ENCODE results near the gene TP53RK. TPM values are rescaled to one million over a fixed set of nuclear protein-coding genes. Genes with fewer than 3 reads are reported as not detected.

TP53RK gene
- total RNA-seq, 1 experiment from 2014 or later: 45.4 TPM

DNA sequence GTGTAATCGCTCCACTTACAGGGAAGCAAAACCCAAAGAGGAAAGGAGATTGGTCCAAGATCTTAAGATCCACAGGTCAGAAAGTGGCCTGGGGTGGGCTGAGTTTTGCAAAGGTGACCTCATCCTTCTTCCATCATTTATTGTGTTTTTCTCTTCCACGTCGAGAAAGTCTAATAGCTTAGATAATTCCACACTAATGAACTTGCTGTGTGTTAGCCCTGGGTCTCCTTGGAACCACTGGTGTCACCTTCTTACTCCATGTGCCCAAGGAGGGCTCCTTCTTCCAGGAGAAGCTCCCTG, 39.6 kb downstream of the TP53RK start:
- no peak overlapping the region for H3K27ac ChIP-seq
- H3K4me1 ChIP-seq: no peaks in the 10 kb centered on the region; the same call in 1 of the 2 replicates
- no peaks in the 10 kb centered on the region for H3K36me3 ChIP-seq
- H3K27me3 ChIP-seq: no peaks in the 10 kb centered on the region
- DNase-seq: no peak
- H3K9me3 ChIP-seq (replicated peaks): no peaks in the 10 kb centered on the region
- no peak overlapping the region for H3K4me3 ChIP-seq

GRCh38 chr20:46648903-46649649, 40.2 kb downstream of the TP53RK start:
- peak; percentile 54 to 82 for DNase-seq
- no peaks in the 10 kb centered on the region for H3K9me3 ChIP-seq (replicated peaks)
- no peak overlapping the region for H3K4me3 ChIP-seq
- H3K27ac ChIP-seq: no peak overlapping the region
- no peaks in the 10 kb centered on the region for H3K27me3 ChIP-seq
- H3K36me3 ChIP-seq: no peaks in the 10 kb centered on the region
- H3K4me1 ChIP-seq: no peaks in the 10 kb centered on the region; the same call in 1 of the 2 replicates

- no peak overlapping the region for H3K27ac ChIP-seq
- peak; percentile 33 to 70 for DNase-seq
- no peaks in the 10 kb centered on the region for H3K36me3 ChIP-seq
- H3K9me3 ChIP-seq (replicated peaks): no peaks in the 10 kb centered on the region
- H3K4me1 ChIP-seq: no peaks in the 10 kb centered on the region; the same call in 1 of the 2 replicates
- 0 out of 2 replicates have a peak, but pooled peaks cover 4% of the 10 kb centered on the region for H3K27me3 ChIP-seq
- no peak overlapping the region for H3K4me3 ChIP-seq
These were observed 41.8 kb downstream of the TP53RK start for GRCh38 chr20:46647469-46647868.

DNA sequence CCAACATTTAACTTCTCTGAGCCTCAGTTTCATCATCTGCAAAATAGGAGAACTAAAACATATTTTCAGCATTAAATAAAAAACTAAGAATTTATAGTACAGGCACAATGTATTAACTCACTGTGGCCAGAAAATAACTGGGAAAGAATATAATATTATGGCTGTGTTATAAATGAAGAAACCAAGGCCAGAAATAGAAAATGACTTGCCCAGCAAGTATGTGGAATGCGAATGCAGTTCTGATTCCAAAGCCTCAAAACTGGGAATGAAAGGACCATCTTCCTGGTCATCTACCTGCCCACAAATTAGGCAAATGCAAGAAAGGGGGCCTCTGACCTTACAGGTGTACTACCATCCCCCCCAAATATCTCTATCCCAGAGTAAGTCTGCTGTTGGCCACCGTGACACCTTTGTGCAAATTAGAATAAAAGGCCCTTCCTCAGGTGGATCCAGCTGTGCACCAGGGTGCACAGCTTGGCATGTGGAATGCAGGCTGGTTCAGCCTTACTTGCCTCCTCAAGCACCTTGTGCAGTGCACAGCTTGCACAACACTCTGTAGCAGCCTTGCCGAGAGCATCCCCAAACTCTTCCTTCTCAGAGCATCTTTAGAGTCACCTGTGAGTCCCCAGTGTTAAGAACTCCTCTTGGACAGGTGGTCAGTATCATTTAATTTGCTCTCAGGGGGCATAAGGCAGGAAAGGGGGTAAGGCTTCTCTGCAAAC, 42.4 kb downstream of the TP53RK start:
- Histone ChIP-seq H3K36me3 (no peaks in the 10 kb centered on the region), H3K27me3 (0 out of 2 replicates have a peak, but pooled peaks cover 6% of the 10 kb centered on the region), H3K4me1 (peaks cover 4% of the 10 kb centered on the region), H3K27ac (no peak overlapping the region), H3K4me3 (no peak overlapping the region), H3K9me3 (replicated peaks) (no peaks in the 10 kb centered on the region)
- no peak for DNase-seq

DNA sequence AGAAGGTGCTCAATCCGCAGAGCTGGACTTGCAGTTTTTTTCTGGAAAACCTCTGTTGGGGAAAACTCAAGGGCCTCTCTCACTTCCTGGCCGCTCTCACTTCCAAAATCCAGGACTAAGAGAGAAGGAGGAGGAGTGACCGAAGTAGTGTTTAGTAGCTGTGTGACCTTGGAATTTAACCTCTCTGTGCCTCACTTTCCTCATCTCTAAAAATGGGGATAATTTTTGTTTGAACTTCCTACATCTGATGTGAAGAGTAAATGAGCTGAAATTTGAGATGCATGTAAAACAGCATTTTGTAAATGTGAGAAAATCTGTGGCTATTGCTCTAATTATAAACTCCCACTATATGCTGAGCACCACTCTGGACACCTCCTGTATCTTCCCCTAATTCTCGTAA, 43.1 kb downstream of the TP53RK start:
- H3K27me3 ChIP-seq: 0 out of 2 replicates have a peak, but pooled peaks cover 9% of the 10 kb centered on the region
- H3K4me3 ChIP-seq: no peak overlapping the region
- H3K36me3 ChIP-seq: no peaks in the 10 kb centered on the region
- no peak overlapping the region for H3K27ac ChIP-seq
- no peaks in the 10 kb centered on the region for H3K9me3 ChIP-seq (replicated peaks)
- no peak for DNase-seq
- H3K4me1 ChIP-seq: peaks cover 5% of the 10 kb centered on the region

DNA sequence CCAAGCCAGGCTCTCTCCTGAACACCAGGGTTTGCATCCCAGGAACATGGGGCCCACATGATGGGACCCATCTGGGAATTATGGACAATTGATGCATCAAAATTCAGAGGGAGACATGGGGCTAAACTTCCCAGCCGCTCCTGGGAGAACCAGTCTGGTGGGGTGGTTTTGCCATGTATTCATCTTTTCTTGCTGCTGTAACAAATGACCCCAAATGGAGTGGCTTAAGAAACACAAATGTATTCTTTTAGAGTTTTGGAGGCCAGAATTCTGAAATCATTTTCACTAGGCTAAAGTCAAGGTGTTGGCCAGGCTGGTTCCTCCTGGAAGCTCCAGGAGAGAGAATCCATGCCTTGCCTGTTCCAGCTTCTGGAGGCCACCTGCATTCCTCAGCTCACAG, 44.5 kb downstream of the TP53RK start:
- no peak overlapping the region for H3K27ac ChIP-seq
- no peak for DNase-seq

DNA sequence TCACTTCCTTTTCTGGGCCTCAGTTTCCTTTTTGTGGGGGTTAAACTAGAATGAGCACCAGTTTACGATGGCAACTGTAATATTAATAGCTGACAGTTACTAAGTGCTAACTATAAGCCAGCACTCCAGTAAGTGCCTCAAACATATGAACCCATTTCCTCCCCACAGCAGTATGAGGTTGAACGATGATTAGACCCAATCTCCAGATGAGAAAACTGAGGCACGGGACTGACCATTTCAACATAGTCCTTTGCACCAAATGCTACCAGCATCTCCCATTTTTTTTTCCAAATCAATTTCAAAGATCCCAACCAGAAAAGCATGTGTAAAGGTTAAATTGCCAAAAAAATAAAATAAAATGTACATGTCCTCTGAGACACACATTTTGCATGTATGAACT, 45.1 kb downstream of the TP53RK start:
- Histone ChIP-seq H3K27me3 (0 out of 2 replicates have a peak, but pooled peaks cover 9% of the 10 kb centered on the region), H3K27ac (no peak overlapping the region), H3K9me3 (replicated peaks) (no peaks in the 10 kb centered on the region), H3K36me3 (no peaks in the 10 kb centered on the region), H3K4me3 (no peak overlapping the region), H3K4me1 (peaks cover 5% of the 10 kb centered on the region)
- DNase-seq: no peak

More for the DNA sequence above, 44.5 kb downstream of the TP53RK start:
- no peak overlapping the region for H3K4me3 ChIP-seq
- 0 out of 2 replicates have a peak, but pooled peaks cover 9% of the 10 kb centered on the region for H3K27me3 ChIP-seq
- no peaks in the 10 kb centered on the region for H3K9me3 ChIP-seq (replicated peaks)
- H3K4me1 ChIP-seq: peaks cover 5% of the 10 kb centered on the region
- H3K36me3 ChIP-seq: no peaks in the 10 kb centered on the region

GRCh38 chr20:46642969-46643343, 46.3 kb downstream of the TP53RK start:
- Histone ChIP-seq H3K9me3 (replicated peaks) (no peaks in the 10 kb centered on the region), H3K36me3 (no peaks in the 10 kb centered on the region), H3K27me3 (0 out of 2 replicates have a peak, but pooled peaks cover 9% of the 10 kb centered on the region), H3K27ac (no peak overlapping the region), H3K4me1 (peaks cover 5% of the 10 kb centered on the region), H3K4me3 (no peak overlapping the region)
- no peak for DNase-seq

GRCh38 chr20:46642265-46642968, 46.8 kb downstream of the TP53RK start:
- Histone ChIP-seq H3K36me3 (no peaks in the 10 kb centered on the region), H3K9me3 (replicated peaks) (no peaks in the 10 kb centered on the region), H3K4me1 (peaks cover 5% of the 10 kb centered on the region), H3K27me3 (0 out of 2 replicates have a peak, but pooled peaks cover 9% of the 10 kb centered on the region), H3K27ac (no peak overlapping the region), H3K4me3 (no peak overlapping the region)
- DNase-seq: no peak

- H3K27me3 ChIP-seq: 0 out of 2 replicates have a peak, but pooled peaks cover 9% of the 10 kb centered on the region
- H3K4me1 ChIP-seq: peaks cover 5% of the 10 kb centered on the region
- DNase-seq: no peak
- H3K27ac ChIP-seq: no peak overlapping the region
- no peaks in the 10 kb centered on the region for H3K36me3 ChIP-seq
- no peaks in the 10 kb centered on the region for H3K9me3 ChIP-seq (replicated peaks)
- no peak overlapping the region for H3K4me3 ChIP-seq
These were observed 47.8 kb downstream of the TP53RK start for GRCh38 chr20:46641424-46641823.

DNA sequence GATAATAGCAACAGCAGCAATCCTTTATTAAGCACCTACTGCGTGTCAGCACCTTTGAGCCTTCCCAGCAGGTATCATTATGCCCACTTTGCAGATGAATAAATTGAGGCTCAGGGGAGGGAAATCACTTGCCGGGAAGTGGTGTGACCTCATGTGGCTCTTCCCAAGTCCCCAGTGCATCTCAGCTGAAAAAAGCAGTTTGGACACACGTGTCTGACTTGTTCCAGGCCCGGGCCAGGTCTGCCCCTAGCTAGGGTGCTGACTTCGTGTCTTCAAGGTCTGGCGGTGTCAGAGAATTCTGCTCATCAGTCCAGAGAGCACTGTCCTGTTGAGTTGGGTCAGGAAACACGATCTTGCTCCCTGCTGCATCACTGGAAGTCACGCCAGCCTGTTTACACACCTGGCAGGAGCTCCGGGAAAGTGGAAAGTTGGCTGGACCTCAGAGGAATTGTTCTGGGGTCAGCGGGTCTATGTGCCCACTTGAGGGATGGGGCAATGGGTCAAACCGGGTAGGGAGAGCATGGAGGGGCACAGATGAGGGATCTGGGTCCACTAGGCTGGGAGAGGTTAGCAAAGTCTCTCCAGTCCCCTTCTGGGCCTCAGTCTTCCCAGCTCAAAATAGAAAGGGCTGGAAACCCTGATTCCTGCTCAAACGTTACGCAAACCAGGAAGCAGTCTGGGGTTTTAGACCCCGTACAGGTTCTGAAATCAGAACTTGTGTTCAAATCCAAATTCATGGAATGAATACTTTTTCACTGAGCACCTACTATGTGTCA, 48.5 kb downstream of the TP53RK start:
- Histone ChIP-seq H3K4me3 (no peak overlapping the region), H3K27ac (no peak overlapping the region), H3K4me1 (peaks cover 5% of the 10 kb centered on the region), H3K9me3 (replicated peaks) (no peaks in the 10 kb centered on the region), H3K27me3 (peaks cover 9% of the 10 kb centered on the region; the same call in 1 of the 2 replicates), H3K36me3 (no peaks in the 10 kb centered on the region)
- DNase-seq: no peak

DNA sequence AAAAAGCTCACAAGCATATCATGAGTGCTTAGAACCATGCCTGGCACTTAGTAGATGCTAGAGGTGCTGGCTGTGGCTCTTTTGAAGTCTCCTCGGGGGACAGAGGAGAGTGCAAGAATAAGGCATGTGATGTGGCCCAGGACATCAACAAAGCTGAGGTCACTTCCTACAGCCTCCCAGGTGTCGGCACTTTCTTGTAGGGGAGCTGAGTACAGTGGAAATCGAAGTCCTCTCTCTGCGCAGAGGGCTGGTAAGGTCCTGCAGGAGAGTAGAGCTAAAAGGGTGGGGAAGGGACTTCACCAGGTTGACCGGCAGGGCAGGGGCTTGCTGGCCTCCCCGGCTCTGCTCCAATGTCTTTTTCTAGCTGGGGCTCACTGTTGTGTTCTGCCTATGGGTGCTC, 49.2 kb downstream of the TP53RK start:
- Histone ChIP-seq H3K9me3 (replicated peaks) (no peaks in the 10 kb centered on the region), H3K27ac (no peak overlapping the region)
- no peak for DNase-seq

DNA sequence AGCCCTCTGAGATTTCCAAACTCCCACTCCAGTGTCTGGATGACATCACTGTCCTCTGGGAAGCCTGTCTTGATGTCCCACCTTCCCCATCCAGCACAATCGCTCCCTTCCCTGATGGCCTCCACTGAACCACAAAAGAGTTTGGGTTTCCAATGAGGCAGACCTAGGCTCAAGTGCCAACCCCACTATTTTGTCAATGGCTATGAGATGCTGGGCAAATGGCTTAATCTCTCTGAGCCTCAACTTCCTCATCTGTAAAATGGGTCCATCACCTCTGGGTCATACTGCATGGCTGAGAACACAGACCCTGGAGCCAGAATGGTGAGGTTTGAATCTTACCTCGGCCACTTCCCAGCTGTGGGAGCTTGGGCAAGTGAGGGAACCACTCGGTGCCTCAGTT, 49.7 kb downstream of the TP53RK start:
- no peak for DNase-seq
- Histone ChIP-seq H3K4me3 (no peak overlapping the region), H3K27ac (no peak overlapping the region), H3K36me3 (no peaks in the 10 kb centered on the region), H3K9me3 (replicated peaks) (no peaks in the 10 kb centered on the region), H3K4me1 (peaks cover 5% of the 10 kb centered on the region), H3K27me3 (peaks cover 9% of the 10 kb centered on the region; the same call in 1 of the 2 replicates)

More for the DNA sequence above, 49.2 kb downstream of the TP53RK start:
- Histone ChIP-seq H3K4me3 (no peak overlapping the region), H3K27me3 (peaks cover 9% of the 10 kb centered on the region; the same call in 1 of the 2 replicates), H3K4me1 (peaks cover 5% of the 10 kb centered on the region), H3K36me3 (no peaks in the 10 kb centered on the region)

- peaks cover 5% of the 10 kb centered on the region for H3K4me1 ChIP-seq
- DNase-seq: no peak
- H3K9me3 ChIP-seq (replicated peaks): no peaks in the 10 kb centered on the region
- H3K4me3 ChIP-seq: no peak overlapping the region
- H3K27ac ChIP-seq: no peak overlapping the region
- H3K36me3 ChIP-seq: no peaks in the 10 kb centered on the region
- H3K27me3 ChIP-seq: peaks cover 9% of the 10 kb centered on the region; the same call in 1 of the 2 replicates
These were observed 50.4 kb downstream of the TP53RK start for GRCh38 chr20:46638898-46639274.
